ENCODE results near the gene NUP58. TPM values are rescaled to one million over a fixed set of nuclear protein-coding genes. Genes with fewer than 3 reads are reported as not detected.

Gene NUP58, protein sequence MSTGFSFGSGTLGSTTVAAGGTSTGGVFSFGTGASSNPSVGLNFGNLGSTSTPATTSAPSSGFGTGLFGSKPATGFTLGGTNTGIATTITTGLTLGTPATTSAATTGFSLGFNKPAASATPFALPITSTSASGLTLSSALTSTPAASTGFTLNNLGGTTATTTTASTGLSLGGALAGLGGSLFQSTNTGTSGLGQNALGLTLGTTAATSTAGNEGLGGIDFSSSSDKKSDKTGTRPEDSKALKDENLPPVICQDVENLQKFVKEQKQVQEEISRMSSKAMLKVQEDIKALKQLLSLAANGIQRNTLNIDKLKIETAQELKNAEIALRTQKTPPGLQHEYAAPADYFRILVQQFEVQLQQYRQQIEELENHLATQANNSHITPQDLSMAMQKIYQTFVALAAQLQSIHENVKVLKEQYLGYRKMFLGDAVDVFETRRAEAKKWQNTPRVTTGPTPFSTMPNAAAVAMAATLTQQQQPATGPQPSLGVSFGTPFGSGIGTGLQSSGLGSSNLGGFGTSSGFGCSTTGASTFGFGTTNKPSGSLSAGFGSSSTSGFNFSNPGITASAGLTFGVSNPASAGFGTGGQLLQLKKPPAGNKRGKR
- 10 to 100 TPM; 41.1 to 89.1 (median 57.0) TPM for total RNA-seq
- 10 to 100 TPM; 13.4 to 22.1 TPM for polyA plus RNA-seq
- 145 reads per million, percentile 90 among the genes with 10 or more reads in this experiment for total RNA-seq

DNA sequence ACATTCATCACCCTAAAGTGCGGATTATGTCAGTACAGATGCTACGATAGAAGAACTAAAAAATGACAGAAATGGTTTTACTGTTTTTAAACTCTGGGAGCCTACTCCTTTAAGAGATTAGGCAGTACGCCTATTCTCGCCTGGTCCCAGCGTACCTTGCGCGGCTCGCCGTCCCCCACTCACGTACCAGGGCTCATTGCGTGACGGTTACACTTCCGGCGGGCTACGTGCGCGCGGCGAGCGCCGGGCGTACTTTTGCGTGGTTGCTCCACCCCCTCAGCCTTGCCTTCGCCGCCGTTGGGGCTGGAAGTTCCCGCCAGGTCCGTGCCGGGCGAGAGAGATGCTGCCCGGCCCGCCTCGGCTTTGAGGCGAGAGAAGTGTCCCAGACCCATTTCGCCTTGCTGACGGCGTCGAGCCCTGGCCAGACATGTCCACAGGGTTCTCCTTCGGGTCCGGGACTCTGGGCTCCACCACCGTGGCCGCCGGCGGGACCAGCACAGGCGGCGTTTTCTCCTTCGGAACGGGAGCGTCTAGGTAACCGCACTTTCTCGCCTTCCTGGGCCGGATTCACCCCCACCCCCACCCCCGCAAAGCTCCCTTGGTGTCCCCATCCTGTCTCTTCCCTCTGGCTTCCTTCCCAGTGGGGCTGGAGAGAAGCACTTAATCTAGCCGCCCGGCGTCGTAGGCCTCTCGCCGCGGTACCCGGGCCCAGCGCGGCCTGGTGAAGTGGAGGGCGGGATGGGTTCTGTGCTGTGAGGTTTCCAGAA lies at the start of gene NUP58:
Gene NUP58, plus strand, starts transcription at position 279 of the 767 bp plus-strand sequence. Its CDS starts 149 bp downstream, at position 428.
- ATAC-seq = peak; percentile 99
- H3K27ac ChIP-seq (ENCODE audit: low read depth, low read length) = peak within 1 kb of the TSS; percentile 93
- no peaks in the 10 kb centered on the region for H3K9me3 ChIP-seq (ENCODE audit: control insufficient read depth in 2 of 3, low read length in 3 of 3)
- DNase-seq = peak; percentile 83 to 94 (median 92)
- intact Hi-C loops (cut with micrococcal nuclease) = loop anchor here (1.0 to 10.0 kb wide), 14 partner anchors 14 to 1953 kb away; partner anchors contain the start of genes CDK8 (in 2 of the 2), MTMR6 (in 2 of the 2), RNF6 (in 1 of the 2) and RPL21 (in 1 of the 2)
- ChIA-PET CTCF (interaction anchor here (1.0 to 1.5 kb wide), 2 partner anchors 10 to 15 kb away, joined by 4 to 5 read pairs; no protein-coding TSS in a partner anchor), POLR2A (interaction anchor here (1.0 to 1.1 kb wide), 3 partner anchors 10 to 18 kb away, joined by 3 to 4 read pairs (median 4); no protein-coding TSS in a partner anchor)
- no peaks in the 10 kb centered on the region for H3K36me3 ChIP-seq (ENCODE audit: control insufficient read depth in 2 of 3, insufficient read depth in 3 of 3, low read length in 3 of 3)
- H3K36me3 Mint-ChIP-seq = peaks cover 4 to 10% (median 6%) of the 10 kb centered on the region in 5 donors
- H3K27me3 ChIP-seq (ENCODE audit: control insufficient read depth in 2 of 2, insufficient read depth in 2 of 2, low read length in 2 of 2) = peaks cover 0 to 5% of the 10 kb centered on the region in 2 donors
- H3K9me3 Mint-ChIP-seq = no peaks in the 10 kb centered on the region
- H3K4me3 Mint-ChIP-seq = peak within 1 kb of the TSS; percentile 86 to 95 (median 92)
- H3K4me3 ChIP-seq (ENCODE audit: low read length) = peak within 1 kb of the TSS; percentile 64
- H3K4me1 Mint-ChIP-seq = peaks cover 21 to 51% (median 47%) of the 10 kb centered on the region in 7 donors
- H3K27me3 Mint-ChIP-seq = peaks cover 7 to 19% (median 10%) of the 10 kb centered on the region in 5 donors
- peak within 1 kb of the TSS; percentile 87 to 97 (median 93) for H3K27ac Mint-ChIP-seq
- peaks cover 13 to 22% of the 10 kb centered on the region in 2 donors for H3K4me1 ChIP-seq (ENCODE audit: control insufficient read depth in 2 of 2, insufficient read depth in 2 of 2, low read length in 2 of 2)

DNA sequence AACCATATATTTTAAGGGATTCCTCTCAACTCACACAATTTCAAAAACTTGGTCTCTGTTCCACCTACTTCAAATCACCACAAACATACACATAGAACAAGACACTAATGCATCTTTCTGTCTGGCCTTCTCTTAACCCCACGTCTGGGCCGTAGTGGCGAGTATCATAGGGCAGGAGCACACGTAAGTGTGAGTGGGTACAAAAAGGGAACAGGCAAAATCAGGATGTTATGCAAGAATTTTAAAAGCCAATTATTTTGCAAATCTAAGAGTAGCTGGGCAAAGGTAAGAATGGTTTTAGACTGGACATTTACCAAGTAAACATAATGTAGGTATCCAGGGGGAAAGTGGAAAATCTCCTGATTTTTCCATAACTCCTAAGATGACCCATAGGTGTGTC lies 49.2 kb upstream of the NUP58 start:
- peaks cover 9 to 59% (median 10%) of the 10 kb centered on the region in 3 experiments for H3K36me3 ChIP-seq (ENCODE audit: control insufficient read depth in 2 of 3, insufficient read depth in 3 of 3, low read length in 3 of 3)
- no peaks in the 10 kb centered on the region for H3K9me3 ChIP-seq (ENCODE audit: control insufficient read depth in 2 of 3, low read length in 3 of 3)
- no peaks in the 10 kb centered on the region for H3K9me3 Mint-ChIP-seq
- H3K4me1 Mint-ChIP-seq = peaks cover 0 to 8% (median 0%) of the 10 kb centered on the region in 7 donors
- no peak overlapping the region for H3K27ac ChIP-seq (ENCODE audit: low read depth, low read length)
- H3K4me3 ChIP-seq (ENCODE audit: low read length) = no peak overlapping the region
- no peaks in the 10 kb centered on the region for H3K27me3 Mint-ChIP-seq
- H3K27ac Mint-ChIP-seq = peak overlapping the region in 1 of 9 donors; percentile 4
- ChIA-PET POLR2A (no interaction called here), CTCF (no interaction called here)
- H3K27me3 ChIP-seq (ENCODE audit: control insufficient read depth in 2 of 2, insufficient read depth in 2 of 2, low read length in 2 of 2) = no peaks in the 10 kb centered on the region
- H3K4me3 Mint-ChIP-seq = no peak overlapping the region
- DNase-seq (no peak), ATAC-seq (peak; percentile 37)
- H3K4me1 ChIP-seq (ENCODE audit: control insufficient read depth in 2 of 2, insufficient read depth in 2 of 2, low read length in 2 of 2) = no peaks in the 10 kb centered on the region
- intact Hi-C loops (cut with micrococcal nuclease) = loop anchor here in 1 of 2 donors (5.0 kb wide), 1 partner anchor 65 kb away; no protein-coding TSS in a partner anchor
- peaks cover 11 to 55% (median 36%) of the 10 kb centered on the region in 5 donors for H3K36me3 Mint-ChIP-seq

DNA sequence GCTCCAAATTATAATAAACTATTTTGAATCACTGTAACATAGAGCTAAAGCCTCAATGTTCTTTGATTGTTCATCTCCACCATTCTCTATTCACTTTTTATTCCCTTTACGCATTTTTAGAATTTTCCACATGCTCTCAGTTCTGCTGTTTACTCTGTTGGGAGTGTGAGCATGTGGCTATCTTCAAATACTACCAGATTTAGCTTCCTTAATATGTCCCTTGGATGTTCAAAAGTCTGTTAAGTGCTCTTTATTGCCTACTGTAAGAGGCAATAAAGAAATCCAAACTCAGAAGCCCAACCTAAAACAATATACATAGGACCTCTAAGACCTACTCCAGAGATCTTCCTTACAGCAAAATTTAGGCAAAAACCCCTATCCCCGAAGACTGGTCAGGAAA lies 48.7 kb upstream of the NUP58 start:
- H3K9me3 ChIP-seq (ENCODE audit: control insufficient read depth in 2 of 3, low read length in 3 of 3) = no peaks in the 10 kb centered on the region
- intact Hi-C loops (cut with micrococcal nuclease) = loop anchor here in 1 of 2 donors (5.0 kb wide), 1 partner anchor 65 kb away; no protein-coding TSS in a partner anchor
- peaks cover 14 to 60% (median 41%) of the 10 kb centered on the region in 5 donors for H3K36me3 Mint-ChIP-seq
- CTCF ChIA-PET = interaction anchor here (1.4 kb wide), 1 partner anchor 19 kb away, joined by 5 read pairs; no protein-coding TSS in a partner anchor
- H3K27me3 ChIP-seq (ENCODE audit: control insufficient read depth in 2 of 2, insufficient read depth in 2 of 2, low read length in 2 of 2) = no peaks in the 10 kb centered on the region
- no peak for DNase-seq
- peaks cover 0 to 8% (median 0%) of the 10 kb centered on the region in 7 donors for H3K4me1 Mint-ChIP-seq
- POLR2A ChIA-PET = no interaction called here
- H3K27ac ChIP-seq (ENCODE audit: low read depth, low read length) = no peak overlapping the region
- no peak overlapping the region for H3K4me3 Mint-ChIP-seq
- H3K27me3 Mint-ChIP-seq = no peaks in the 10 kb centered on the region
- H3K9me3 Mint-ChIP-seq = no peaks in the 10 kb centered on the region
- H3K36me3 ChIP-seq (ENCODE audit: control insufficient read depth in 2 of 3, insufficient read depth in 3 of 3, low read length in 3 of 3) = peaks cover 10 to 64% (median 10%) of the 10 kb centered on the region in 3 experiments
- H3K27ac Mint-ChIP-seq = peak overlapping the region in 2 of 9 donors; percentile 7 to 21
- H3K4me3 ChIP-seq (ENCODE audit: low read length) = no peak overlapping the region
- no peak for ATAC-seq
- H3K4me1 ChIP-seq (ENCODE audit: control insufficient read depth in 2 of 2, insufficient read depth in 2 of 2, low read length in 2 of 2) = no peaks in the 10 kb centered on the region

GRCh38 chr13:25253702-25254101 lies 47.7 kb upstream of the NUP58 start:
- ATAC-seq (no peak), DNase-seq (no peak)
- no peak overlapping the region for H3K27ac Mint-ChIP-seq
- no peaks in the 10 kb centered on the region for H3K27me3 ChIP-seq (ENCODE audit: control insufficient read depth in 2 of 2, insufficient read depth in 2 of 2, low read length in 2 of 2)
- intact Hi-C loops (cut with micrococcal nuclease) = loop anchor here in 1 of 2 donors (5.0 kb wide), 1 partner anchor 64 kb away; no protein-coding TSS in a partner anchor
- H3K9me3 Mint-ChIP-seq = no peaks in the 10 kb centered on the region
- H3K4me1 Mint-ChIP-seq = peaks cover 0 to 8% (median 0%) of the 10 kb centered on the region in 7 donors
- H3K4me1 ChIP-seq (ENCODE audit: control insufficient read depth in 2 of 2, insufficient read depth in 2 of 2, low read length in 2 of 2) = no peaks in the 10 kb centered on the region
- no peaks in the 10 kb centered on the region for H3K9me3 ChIP-seq (ENCODE audit: control insufficient read depth in 2 of 3, low read length in 3 of 3)
- ChIA-PET CTCF (interaction anchor here (1.4 kb wide), 1 partner anchor 20 kb away, joined by 5 read pairs; no protein-coding TSS in a partner anchor), POLR2A (no interaction called here)
- H3K27me3 Mint-ChIP-seq = no peaks in the 10 kb centered on the region
- H3K4me3 Mint-ChIP-seq = no peak overlapping the region
- H3K4me3 ChIP-seq (ENCODE audit: low read length) = no peak overlapping the region
- no peak overlapping the region for H3K27ac ChIP-seq (ENCODE audit: low read depth, low read length)
- peaks cover 10 to 65% (median 10%) of the 10 kb centered on the region in 3 experiments for H3K36me3 ChIP-seq (ENCODE audit: control insufficient read depth in 2 of 3, insufficient read depth in 3 of 3, low read length in 3 of 3)
- peaks cover 14 to 60% (median 41%) of the 10 kb centered on the region in 5 donors for H3K36me3 Mint-ChIP-seq

DNA sequence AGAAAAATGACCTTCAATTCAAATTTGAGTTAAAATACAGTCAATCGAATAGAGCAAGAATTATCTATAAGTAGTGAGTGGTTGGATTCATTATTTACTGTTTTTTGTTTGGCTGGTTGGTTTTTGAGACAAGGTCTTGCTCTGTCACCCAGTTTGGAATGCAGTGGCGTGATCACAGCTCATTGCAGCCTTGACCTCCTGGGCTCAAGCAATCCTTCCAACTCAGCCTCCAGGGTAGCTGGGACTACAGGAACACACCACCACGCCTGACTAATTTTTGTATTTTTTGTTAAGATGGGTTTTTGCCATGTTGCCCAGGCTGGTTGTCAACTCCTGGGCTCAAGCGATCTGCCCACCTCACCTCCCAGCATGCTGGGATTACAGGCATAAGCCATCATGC lies 39.2 kb upstream of the NUP58 start:
- DNase-seq = no peak
- H3K4me3 ChIP-seq (ENCODE audit: low read length) = no peak overlapping the region
- H3K36me3 ChIP-seq (ENCODE audit: control insufficient read depth in 2 of 3, insufficient read depth in 3 of 3, low read length in 3 of 3) = peaks cover 4 to 74% (median 19%) of the 10 kb centered on the region in 3 experiments
- Mint-ChIP-seq H3K36me3 (peaks cover 7 to 45% (median 13%) of the 10 kb centered on the region in 5 donors), H3K27me3 (no peaks in the 10 kb centered on the region), H3K27ac (no peak overlapping the region), H3K4me3 (no peak overlapping the region), H3K9me3 (no peaks in the 10 kb centered on the region), H3K4me1 (peaks cover 0 to 1% (median 0%) of the 10 kb centered on the region in 7 donors)
- H3K4me1 ChIP-seq (ENCODE audit: control insufficient read depth in 2 of 2, insufficient read depth in 2 of 2, low read length in 2 of 2) = no peaks in the 10 kb centered on the region
- ATAC-seq = no peak
- CTCF ChIA-PET = no interaction called here
- POLR2A ChIA-PET = no interaction called here
- no peaks in the 10 kb centered on the region for H3K27me3 ChIP-seq (ENCODE audit: control insufficient read depth in 2 of 2, insufficient read depth in 2 of 2, low read length in 2 of 2)
- intact Hi-C loops (cut with micrococcal nuclease) = loop anchor here in 1 of 2 donors (10.0 kb wide), 1 partner anchor 63 kb away; no protein-coding TSS in a partner anchor
- no peak overlapping the region for H3K27ac ChIP-seq (ENCODE audit: low read depth, low read length)
- no peaks in the 10 kb centered on the region for H3K9me3 ChIP-seq (ENCODE audit: control insufficient read depth in 2 of 3, low read length in 3 of 3)
